Measurements from ENCODE around the gene GCN1. TPM values are rescaled to one million over a fixed set of nuclear protein-coding genes. Genes with fewer than 3 reads are reported as not detected.

The GCN1 gene
- total and polyA plus RNA-seq, 2 of the 8 experiments (the other 6 are each of a cell fraction or from before 2014, with no cell fraction given) = 61.4 to 133 TPM

DNA sequence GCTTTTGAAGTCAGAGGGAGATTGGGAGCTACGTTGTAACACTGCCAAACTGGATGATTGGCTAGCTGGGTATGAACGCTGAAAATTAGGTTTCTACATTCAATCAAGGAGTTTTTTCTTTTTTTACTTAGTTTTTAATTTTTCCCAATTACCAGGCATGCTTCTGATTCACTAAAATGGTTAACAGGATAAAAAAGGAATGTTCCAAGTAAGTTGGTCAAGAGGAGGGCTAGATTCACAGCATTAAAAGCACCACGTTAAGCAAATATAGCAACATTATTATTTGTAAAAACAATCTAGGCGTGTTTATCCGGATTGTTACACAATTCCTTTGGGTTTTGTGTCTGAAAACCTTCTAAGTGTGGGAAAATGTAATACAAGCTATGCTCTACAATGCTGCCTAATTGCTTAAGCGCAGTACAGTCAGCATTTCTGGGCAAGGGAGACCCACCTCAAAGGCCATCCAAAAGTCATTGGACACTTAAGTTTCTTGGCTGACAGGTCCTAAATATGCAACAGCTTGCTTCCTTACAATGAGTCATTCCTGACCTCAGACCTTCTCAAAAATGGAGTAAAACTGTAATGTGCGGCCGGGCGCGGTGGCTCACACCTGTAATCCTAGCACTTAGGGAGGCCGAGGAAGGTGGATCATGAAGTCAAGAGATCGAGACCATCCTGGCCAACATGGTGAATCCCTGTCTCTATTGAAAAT lies 5.2 kb upstream of the GCN1 start:
- Histone ChIP-seq H2BK20ac (ENCODE audit: low read length) (no peak overlapping the region), H3K14ac (ENCODE audit: insufficient read length) (no peak overlapping the region), H3K9ac (replicated peaks in 1 of 4; ENCODE audit: extremely low read depth in 1 of 4, low read depth in 3 of 4, low read length in 3 of 4) (peak overlapping the region; percentile 52 to 99 (median 94)), H3K23ac (ENCODE audit: insufficient read length) (peak overlapping the region; percentile 77), H3K18ac (ENCODE audit: extremely low read depth, low read length) (0 out of 2 replicates have a peak overlapping the region, but pooled peaks have one; percentile 19), H3K4me2 (ENCODE audit: insufficient read depth in 1 of 2, low read depth in 2 of 2, low read length in 2 of 2) (peak overlapping the region; percentile 83 to 89), H3K4me3 (ENCODE audit: extremely low read depth in 1 of 4, insufficient read depth in 2 of 4, low read depth in 3 of 4, low read length in 4 of 4) (peak overlapping the region; percentile 91 to 99 (median 96)), H3K79me2 (ENCODE audit: control insufficient read depth in 1 of 2, insufficient read depth in 2 of 2, low read length in 2 of 2) (peaks cover 11 to 38% of the 10 kb centered on the region in 2 experiments), H4K91ac (replicated peaks; ENCODE audit: insufficient read length, low read length) (peak overlapping the region; percentile 66), H3K79me1 (ENCODE audit: low read depth, low read length) (peaks cover 4% of the 10 kb centered on the region; the same call in 1 of the 2 replicates), H2AK5ac (ENCODE audit: low read depth, low read length) (0 out of 2 replicates have a peak overlapping the region, but pooled peaks have one; percentile 65), H4K20me1 (replicated peaks in 1 of 2; ENCODE audit: control insufficient read depth in 1 of 2, insufficient read depth in 2 of 2, low read length in 2 of 2) (peaks cover 10 to 18% of the 10 kb centered on the region in 2 experiments), H2BK5ac (ENCODE audit: low read depth, low read length) (peak overlapping the region; percentile 40; the same call in 1 of the 2 replicates), H3K27ac (ENCODE audit: low read depth, low read length) (peak overlapping the region; percentile 46; the same call in 1 of the 2 replicates), H2AFZ (ENCODE audit: low read length) (no peak overlapping the region), H2BK15ac (ENCODE audit: low read length) (no peak overlapping the region), H3K56ac (replicated peaks; ENCODE audit: insufficient read length, low read depth, low read length) (no peak overlapping the region), H4K5ac (ENCODE audit: insufficient read length, low read depth, low read length) (no peak overlapping the region), H3K27me3 (replicated peaks in 1 of 4; ENCODE audit: control insufficient read depth in 3 of 4, extremely low read depth in 1 of 4, insufficient read depth in 3 of 4, low read length in 3 of 4) (no peaks in the 10 kb centered on the region), H4K8ac (ENCODE audit: extremely low read depth, insufficient read depth, low read length) (no peak overlapping the region), H3K36me3 (ENCODE audit: control insufficient read depth in 2 of 4, insufficient read depth in 4 of 4, low read length in 3 of 4) (peaks cover 23 to 49% (median 39%) of the 10 kb centered on the region in 4 experiments), H2BK120ac (replicated peaks; ENCODE audit: low read depth, low read length) (no peak overlapping the region), H3K9me3 (ENCODE audit: insufficient read depth in 2 of 2, low read depth in 1 of 2, low read length in 1 of 2) (no peaks in the 10 kb centered on the region), H2BK12ac (ENCODE audit: low read depth, low read length) (no peak overlapping the region), H3K4me1 (replicated peaks in 1 of 4; ENCODE audit: control insufficient read depth in 3 of 4, insufficient read depth in 4 of 4, low read length in 3 of 4) (peaks cover 0 to 2% (median under 1%) of the 10 kb centered on the region in 4 experiments; a peak in 5 of 7 replicates), H3K23me2 (ENCODE audit: low read depth, low read length) (peaks cover 18% of the 10 kb centered on the region), H3K4ac (replicated peaks; ENCODE audit: insufficient read length, low read depth, low read length) (peak overlapping the region; percentile 76)
- 35% methylated on average over 12 of the region's 12 CpGs; no CpG with 5 or more reads in 1 of the 2 experiments for WGBS, 2 experiments (ENCODE audit: extremely low coverage in 1 of 2, insufficient coverage in 1 of 2, insufficient read length in 1 of 2, insufficient replicate concordance in 2 of 2, low coverage in 1 of 2, low lambda C conversion rate in 2 of 2, missing lambda C conversion rate in 1 of 2)
- ChIA-PET CTCF (ENCODE audit: partially characterized antibody) (interaction anchor here (0.7 to 4.4 kb wide), 10 partner anchors 28 to 94 kb away, joined by 3 to 67 read pairs (median 4); partner anchors contain the start of genes PXN and RNU4-1), POLR2A (ENCODE audit: partially characterized antibody) (interaction anchor here (0.7 to 88.3 kb wide), 22 partner anchors 1 to 245 kb away, joined by 3 to 4270 read pairs (median 8); partner anchors contain the start of genes GCN1, PXN, RAB35 and RNU4-1)
- TF ChIP-seq KDM5A (IDR thresholded peaks at IDR 0.05; ENCODE audit: low read length) (no peak), CHD1 (IDR thresholded peaks at IDR 0.05; ENCODE audit: low read depth, low read length) (0 out of 2 replicates have a peak, but pooled peaks have one; percentile 10), POLR2AphosphoS5 (IDR thresholded peaks at IDR 0.05; ENCODE audit: low read depth, low read length) (peak; percentile 50; the same call in 1 of the 2 replicates)
- TF ChIP-seq, protein P1, sequence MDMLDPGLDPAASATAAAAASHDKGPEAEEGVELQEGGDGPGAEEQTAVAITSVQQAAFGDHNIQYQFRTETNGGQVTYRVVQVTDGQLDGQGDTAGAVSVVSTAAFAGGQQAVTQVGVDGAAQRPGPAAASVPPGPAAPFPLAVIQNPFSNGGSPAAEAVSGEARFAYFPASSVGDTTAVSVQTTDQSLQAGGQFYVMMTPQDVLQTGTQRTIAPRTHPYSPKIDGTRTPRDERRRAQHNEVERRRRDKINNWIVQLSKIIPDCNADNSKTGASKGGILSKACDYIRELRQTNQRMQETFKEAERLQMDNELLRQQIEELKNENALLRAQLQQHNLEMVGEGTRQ (IDR thresholded peaks at IDR 0.05; ENCODE audit: low read length) = no peak
- DNase-seq (ENCODE audit: low read depth in 1 of 2, low spot score in 2 of 2) (no peak), FAIRE-seq (no peak)

Measured in H1 (cell line).